Hypothalamus (tissue), 51 donors: ENCODE results near the gene MICU1.
"Not testable (repeated sequence)": the region's sequence is repeated elsewhere in the genome, so short reads cannot be mapped to it uniquely, and the experiment has no call there.

Source experiments
- DNase-seq, 51 donors: peaks; one replicate each; lab custom pipeline; 2025; lab: John Stamatoyannopoulos, UW

Gene MICU1

GRCh38 chr10:72625608-72626443 is at the start of gene MICU1:
Gene MICU1, minus strand, starts transcription at chr10:72626079. Its CDS starts 59,286 bp downstream, at chr10:72566793.
- peak; percentile 63 to 96 (median 92) for DNase-seq

GRCh38 chr10:72674174-72674573 is 48.3 kb upstream of the MICU1 start:
- DNase-seq: not testable (repeated sequence)

- DNase-seq: no peak
These were observed 47.4 kb upstream of the MICU1 start for GRCh38 chr10:72673280-72673679.

- DNase-seq: no peak
These were observed 41.5 kb upstream of the MICU1 start for GRCh38 chr10:72667207-72667864.

GRCh38 chr10:72665925-72666324 is 40.0 kb upstream of the MICU1 start:
- DNase-seq: no peak

- DNase-seq: no peak
These were observed 38.1 kb upstream of the MICU1 start for GRCh38 chr10:72663971-72664370.

- no peak for DNase-seq
These were observed 35.6 kb upstream of the MICU1 start for GRCh38 chr10:72661431-72661830.

- DNase-seq: no peak
These were observed 34.3 kb upstream of the MICU1 start for GRCh38 chr10:72660220-72660619.

- no peak for DNase-seq
These were observed 33.8 kb upstream of the MICU1 start for GRCh38 chr10:72659694-72660093.

- no peak for DNase-seq
These were observed 33.0 kb upstream of the MICU1 start for GRCh38 chr10:72658696-72659400.

GRCh38 chr10:72654720-72655119 is 28.8 kb upstream of the MICU1 start:
- no peak for DNase-seq

- no peak for DNase-seq
These were observed 27.7 kb upstream of the MICU1 start for GRCh38 chr10:72653383-72654096.

- no peak for DNase-seq
These were observed 23.4 kb upstream of the MICU1 start for GRCh38 chr10:72649291-72649690.

- DNase-seq: no peak
These were observed 22.4 kb upstream of the MICU1 start for GRCh38 chr10:72648301-72648700.

- DNase-seq: not testable (repeated sequence)
These were observed 21.1 kb upstream of the MICU1 start for GRCh38 chr10:72646971-72647370.

GRCh38 chr10:72645263-72645858 is 19.5 kb upstream of the MICU1 start:
- DNase-seq: no peak

- DNase-seq: no peak
These were observed 16.4 kb upstream of the MICU1 start for GRCh38 chr10:72642318-72642717.

- DNase-seq: no peak
These were observed 13.6 kb upstream of the MICU1 start for GRCh38 chr10:72639441-72639873.

GRCh38 chr10:72638586-72639440 is 12.9 kb upstream of the MICU1 start:
- no peak for DNase-seq
